ACC112 (cell line): ENCODE results near the gene KIF2C.

Experiments
- H2AFZ ChIP-seq: fragments of 200-600 bp; sonication (generic); one replicate; pipeline ENCODE4 v1.6.0; 2017; ENCODE audit warnings: antibody characterized with exemption, low read length; ENCODE audit not compliant: unreplicated experiment
- H3K27ac ChIP-seq: fragments of 200-600 bp; sonication (generic); 2 replicates; pipeline ENCODE4 v1.5.1; 2014; ENCODE audit warnings: low read depth, mild to moderate bottlenecking, antibody characterized with exemption, low read length, moderate library complexity
- H3K27me3 ChIP-seq: fragments of 200-600 bp; sonication (generic); 2 replicates; pipeline ENCODE4 v1.6.1; 2014; ENCODE audit warnings: mild to moderate bottlenecking, antibody characterized with exemption, low read length, moderate library complexity, mixed read lengths; ENCODE audit not compliant: insufficient read depth
- H3K36me3 ChIP-seq: fragments of 200-600 bp; sonication (generic); 2 replicates; pipeline ENCODE4 v1.6.1; 2016; ENCODE audit warnings: mild to moderate bottlenecking, antibody characterized with exemption, low read length, moderate library complexity, mixed read lengths; ENCODE audit not compliant: insufficient read depth
- H3K4me1 ChIP-seq: fragments of 200-600 bp; sonication (generic); one replicate; pipeline ENCODE4 v1.6.1; 2016; ENCODE audit warnings: low read length, mixed read lengths; ENCODE audit not compliant: insufficient read depth, unreplicated experiment, control insufficient read depth
- H3K4me3 ChIP-seq: fragments of 200-600 bp; sonication (generic); 2 replicates; pipeline ENCODE4 v1.5.1; 2014; ENCODE audit warnings: mild to moderate bottlenecking, low read depth, low read length
- H3K79me2 ChIP-seq: fragments of 200-600 bp; sonication (generic); one replicate; pipeline ENCODE4 v1.6.0; 2016; ENCODE audit warnings: low read length; ENCODE audit not compliant: control insufficient read depth, unreplicated experiment, insufficient read depth

The KIF2C gene

GRCh38 chr1:44798481-44799365 is 59.1 kb downstream of the KIF2C start:
- Histone ChIP-seq H3K36me3 (peaks cover 7% of the 10 kb centered on the region; the same call in 1 of the 2 replicates), H2AFZ (no peak overlapping the region), H3K79me2 (peaks cover 33% of the 10 kb centered on the region), H3K4me1 (peaks cover 25% of the 10 kb centered on the region), H3K4me3 (no peak overlapping the region), H3K27ac (no peak overlapping the region; the same call in 1 of the 2 replicates), H3K27me3 (no peaks in the 10 kb centered on the region)

- Histone ChIP-seq H3K4me3 (peak within 1 kb of the TSS; percentile 95), H2AFZ (peak within 1 kb of the TSS; percentile 81)
Observed at GRCh38 chr1:44799770-44800584, 60.3 kb downstream of the KIF2C start, which contains the start of gene PLK3. Gene PLK3 (plus strand): TSS chr1:44800377. CDS start chr1:44800464, 87 bp downstream.

DNA sequence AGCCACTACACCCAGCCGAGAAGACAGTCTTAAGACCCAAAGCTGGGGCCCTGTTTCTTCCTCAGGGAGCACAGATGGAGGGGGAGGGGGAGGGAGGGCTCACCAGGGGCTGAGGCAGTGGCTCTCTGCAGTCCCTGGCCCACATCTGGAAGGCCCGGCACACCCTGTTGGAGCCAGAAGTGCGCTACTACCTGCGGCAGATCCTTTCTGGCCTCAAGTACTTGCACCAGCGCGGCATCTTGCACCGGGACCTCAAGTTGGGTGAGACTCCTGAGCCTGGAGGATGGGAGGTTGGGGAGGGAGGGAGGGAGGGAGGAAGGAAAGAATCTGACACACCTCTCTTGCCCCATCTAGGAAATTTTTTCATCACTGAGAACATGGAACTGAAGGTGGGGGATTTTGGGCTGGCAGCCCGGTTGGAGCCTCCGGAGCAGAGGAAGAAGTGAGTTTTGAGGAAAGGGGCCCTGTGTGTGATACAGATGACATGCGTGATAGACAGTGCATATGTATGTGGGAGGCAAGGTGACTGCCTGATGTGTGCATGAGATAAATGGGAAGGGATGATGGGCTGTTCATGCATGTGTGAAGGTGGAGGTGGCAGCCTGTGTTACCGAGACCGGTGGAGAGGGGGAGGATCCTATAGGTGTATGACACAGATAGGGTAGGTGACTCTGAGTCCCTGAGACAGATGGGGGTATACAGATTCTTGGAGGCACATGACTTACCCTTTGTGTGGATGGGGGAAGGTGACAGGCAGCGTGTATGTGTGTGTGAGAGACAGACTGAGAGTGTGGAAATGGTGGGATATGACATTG is 62.1 kb downstream of the KIF2C start:
- H3K79me2 ChIP-seq = peaks cover 33% of the 10 kb centered on the region
- H3K36me3 ChIP-seq = peaks cover 24% of the 10 kb centered on the region; the same call in 1 of the 2 replicates
- H3K27me3 ChIP-seq = no peaks in the 10 kb centered on the region
- H3K4me3 ChIP-seq = peak overlapping the region; percentile 95
- peak overlapping the region; percentile 53; the same call in 1 of the 2 replicates for H3K27ac ChIP-seq
- no peak overlapping the region for H2AFZ ChIP-seq
- peaks cover 42% of the 10 kb centered on the region for H3K4me1 ChIP-seq

More at GRCh38 chr1:44799770-44800584, 60.3 kb downstream of the KIF2C start, which contains the start of gene PLK3:
- Histone ChIP-seq H3K4me1 (peaks cover 27% of the 10 kb centered on the region), H3K27me3 (no peaks in the 10 kb centered on the region), H3K79me2 (peaks cover 33% of the 10 kb centered on the region), H3K27ac (peak within 1 kb of the TSS; percentile 64), H3K36me3 (peaks cover 13% of the 10 kb centered on the region; the same call in 1 of the 2 replicates)

DNA sequence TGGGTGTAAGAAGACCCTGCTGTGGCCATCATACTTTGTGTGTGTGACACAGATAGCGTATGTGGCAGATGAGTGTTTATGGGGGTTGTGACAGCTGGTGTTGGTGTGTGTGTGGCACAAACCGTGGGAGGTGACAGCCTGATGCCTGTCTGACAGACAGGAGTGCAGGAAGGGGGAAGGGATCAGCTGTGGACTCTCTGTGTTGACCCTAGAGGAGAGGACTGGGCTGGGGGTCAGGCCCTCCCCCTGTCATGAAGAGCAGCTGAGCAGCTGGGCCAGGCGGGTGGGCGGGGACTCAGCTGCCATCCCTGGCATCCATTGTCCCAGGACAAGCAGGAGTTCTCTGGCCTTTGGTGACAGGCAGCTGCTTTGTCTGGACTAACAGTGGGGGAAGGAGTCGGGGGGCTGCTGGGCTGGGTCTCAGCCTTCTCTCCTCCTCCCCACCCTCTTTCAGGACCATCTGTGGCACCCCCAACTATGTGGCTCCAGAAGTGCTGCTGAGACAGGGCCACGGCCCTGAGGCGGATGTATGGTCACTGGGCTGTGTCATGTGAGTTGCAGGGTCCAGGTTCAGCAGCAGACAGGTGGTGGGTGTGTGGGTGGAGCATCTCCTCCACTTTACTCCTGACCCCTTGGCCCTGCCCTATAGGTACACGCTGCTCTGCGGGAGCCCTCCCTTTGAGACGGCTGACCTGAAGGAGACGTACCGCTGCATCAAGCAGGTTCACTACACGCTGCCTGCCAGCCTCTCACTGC is 62.8 kb downstream of the KIF2C start:
- H3K79me2 ChIP-seq = peaks cover 33% of the 10 kb centered on the region
- H3K36me3 ChIP-seq = peaks cover 24% of the 10 kb centered on the region; the same call in 1 of the 2 replicates
- peaks cover 46% of the 10 kb centered on the region for H3K4me1 ChIP-seq
- H2AFZ ChIP-seq = no peak overlapping the region
- no peaks in the 10 kb centered on the region for H3K27me3 ChIP-seq
- H3K27ac ChIP-seq = peak overlapping the region; percentile 53; the same call in 1 of the 2 replicates
- peak overlapping the region; percentile 95 for H3K4me3 ChIP-seq

- Histone ChIP-seq H3K79me2 (peaks cover 33% of the 10 kb centered on the region), H3K4me3 (peak overlapping the region; percentile 95; the same call in 1 of the 2 replicates), H2AFZ (no peak overlapping the region), H3K4me1 (peaks cover 49% of the 10 kb centered on the region), H3K36me3 (peaks cover 24% of the 10 kb centered on the region; the same call in 1 of the 2 replicates), H3K27me3 (no peaks in the 10 kb centered on the region), H3K27ac (peak overlapping the region; percentile 22; the same call in 1 of the 2 replicates)
Observed at GRCh38 chr1:44803062-44803311, 63.4 kb downstream of the KIF2C start.

DNA sequence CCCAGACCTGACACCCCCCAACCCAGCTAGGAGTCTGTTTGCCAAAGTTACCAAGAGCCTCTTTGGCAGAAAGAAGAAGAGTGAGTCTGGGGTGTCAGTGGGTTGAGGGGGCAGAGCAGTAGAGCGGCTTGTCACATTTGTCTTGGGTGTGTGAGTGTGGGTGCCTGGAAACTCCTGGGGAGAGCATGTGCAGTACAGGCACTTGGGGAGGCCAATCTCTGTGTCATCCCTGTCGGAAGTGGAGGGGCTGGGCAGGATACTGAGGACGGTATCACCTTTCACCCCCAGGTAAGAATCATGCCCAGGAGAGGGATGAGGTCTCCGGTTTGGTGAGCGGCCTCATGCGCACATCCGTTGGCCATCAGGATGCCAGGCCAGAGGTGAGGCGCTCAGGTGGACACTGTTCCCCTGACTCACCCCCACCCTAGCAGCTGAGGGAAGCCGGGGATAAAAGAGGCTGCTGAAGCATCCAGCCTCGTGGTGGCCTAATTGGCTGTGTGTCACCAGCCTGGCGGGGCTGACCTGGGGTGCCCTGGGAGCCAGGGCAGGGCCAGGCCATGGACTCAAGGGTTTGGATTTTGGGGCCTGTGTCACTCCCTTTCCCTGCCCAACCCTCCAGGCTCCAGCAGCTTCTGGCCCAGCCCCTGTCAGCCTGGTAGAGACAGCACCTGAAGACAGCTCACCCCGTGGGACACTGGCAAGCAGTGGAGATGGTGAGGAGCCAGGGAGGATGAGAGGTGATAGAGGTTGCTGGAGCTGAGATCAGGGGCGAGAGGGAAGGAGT is 63.9 kb downstream of the KIF2C start:
- Histone ChIP-seq H2AFZ (no peak overlapping the region), H3K36me3 (peaks cover 24% of the 10 kb centered on the region; the same call in 1 of the 2 replicates), H3K27ac (peak overlapping the region; percentile 22; the same call in 1 of the 2 replicates), H3K27me3 (no peaks in the 10 kb centered on the region), H3K4me1 (peaks cover 53% of the 10 kb centered on the region), H3K79me2 (peaks cover 33% of the 10 kb centered on the region), H3K4me3 (peak overlapping the region; percentile 95; the same call in 1 of the 2 replicates)

- Histone ChIP-seq H3K36me3 (peaks cover 24% of the 10 kb centered on the region; the same call in 1 of the 2 replicates), H2AFZ (no peak overlapping the region), H3K27ac (peak overlapping the region; percentile 99), H3K4me3 (no peak overlapping the region), H3K4me1 (peaks cover 68% of the 10 kb centered on the region), H3K79me2 (peaks cover 49% of the 10 kb centered on the region), H3K27me3 (no peaks in the 10 kb centered on the region)
Observed at GRCh38 chr1:44805311-44806024, 65.8 kb downstream of the KIF2C start.

DNA sequence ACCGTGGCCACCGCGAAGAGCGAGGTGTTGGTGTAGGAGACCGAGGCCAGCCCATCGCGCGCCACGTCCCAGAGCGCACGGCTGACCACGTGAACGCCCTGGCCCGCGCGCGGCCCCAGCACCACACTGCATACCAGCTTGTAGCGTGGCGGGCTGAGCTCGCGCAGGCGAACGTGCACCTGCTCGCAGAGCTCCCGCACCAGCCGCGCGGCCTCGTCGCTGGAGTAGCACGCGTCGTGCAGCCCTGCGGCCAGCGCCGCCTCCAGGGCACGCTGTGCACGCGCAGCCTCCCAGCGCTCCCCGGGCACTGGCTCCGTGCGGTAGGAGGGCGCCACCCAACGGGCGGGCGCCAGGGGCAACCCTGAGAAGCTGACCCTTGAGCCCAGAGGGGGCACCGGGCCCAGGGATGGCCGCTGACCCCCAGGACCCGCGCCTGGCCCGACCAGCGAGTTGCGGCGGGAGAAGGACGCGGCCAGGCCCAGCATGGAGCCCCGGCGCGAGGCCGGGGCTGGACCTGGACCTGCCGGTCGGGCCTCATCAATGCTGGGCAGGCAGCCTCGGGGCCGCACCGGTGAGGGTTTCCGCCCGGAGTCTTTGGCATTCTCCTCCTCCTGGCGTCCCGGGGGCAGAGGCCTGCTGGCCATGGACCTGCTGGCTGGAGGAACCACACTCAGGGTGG is 66.5 kb downstream of the KIF2C start:
- Histone ChIP-seq H3K27ac (peak overlapping the region; percentile 99), H3K4me1 (peaks cover 74% of the 10 kb centered on the region), H3K36me3 (peaks cover 24% of the 10 kb centered on the region; the same call in 1 of the 2 replicates), H3K4me3 (peak overlapping the region; percentile 3; the same call in 1 of the 2 replicates), H2AFZ (no peak overlapping the region), H3K27me3 (no peaks in the 10 kb centered on the region), H3K79me2 (peaks cover 46% of the 10 kb centered on the region)
